Measurements from ENCODE around the gene USP15.
"Not testable (repeated sequence)": the region's sequence is repeated elsewhere in the genome, so short reads cannot be mapped to it uniquely, and the experiment has no call there.

GRCh38 chr12:62368430-62369223, 108.4 kb downstream of the USP15 start:
- not testable (repeated sequence) for TF ChIP-seq ZNF239 (tag by site-specific recombination; IDR thresholded peaks at IDR 0.05); ZNF654 (tag by site-specific recombination; IDR thresholded peaks at IDR 0.05; ENCODE audit: low read depth)
